GM18498 (cell line): ENCODE results near the gene STAG2.
"Not testable (repeated sequence)": the region's sequence is repeated elsewhere in the genome, so short reads cannot be mapped to it uniquely, and the experiment has no call there.

Experiments
- ATAC-seq: cut with Tn5 transposase; IDR thresholded peaks from one replicate; pipeline ENCODE4 v1.9.1; 2021; ENCODE audit warnings: mild to moderate bottlenecking, moderate library complexity; ENCODE audit not compliant: unreplicated experiment

The STAG2 gene

DNA sequence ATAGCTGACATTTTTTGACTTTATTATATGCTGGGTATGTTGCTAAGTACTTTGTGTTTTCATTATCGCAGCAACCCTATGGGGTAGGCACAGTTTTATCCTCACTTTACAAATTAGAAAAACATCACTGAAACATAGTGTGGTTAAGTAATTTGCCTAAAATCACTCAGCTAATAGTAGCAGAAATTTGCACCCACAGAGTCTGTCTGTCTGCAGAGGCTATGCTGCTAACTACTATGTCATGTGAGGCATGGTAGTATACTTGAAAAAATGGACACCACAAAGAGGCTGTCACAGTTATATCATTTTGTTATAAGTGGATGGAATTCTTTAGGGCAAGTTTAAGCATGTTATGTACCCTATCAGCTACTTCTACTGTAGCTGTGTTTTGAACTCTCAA lies 69.0 kb downstream of the STAG2 start:
- peak; percentile 94 for ATAC-seq

DNA sequence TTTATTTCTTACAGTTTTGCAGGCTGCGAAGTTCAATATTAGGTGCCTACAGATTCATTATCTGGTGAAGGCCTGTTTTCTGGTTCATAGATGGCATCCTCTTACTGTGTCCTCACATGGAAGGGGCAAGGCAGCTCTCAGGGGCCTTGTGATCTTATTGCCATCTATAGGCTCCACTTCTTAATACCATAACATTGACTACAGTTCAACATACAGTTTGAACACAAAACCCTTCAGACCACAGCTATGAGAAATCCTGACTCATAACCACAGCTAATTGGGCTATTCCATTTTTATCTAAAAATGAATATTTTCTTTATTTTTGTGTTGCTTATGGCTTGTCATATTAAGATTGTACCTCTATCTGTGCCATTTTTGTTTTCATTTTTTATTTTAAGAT lies 72.3 kb downstream of the STAG2 start:
- no peak for ATAC-seq

DNA sequence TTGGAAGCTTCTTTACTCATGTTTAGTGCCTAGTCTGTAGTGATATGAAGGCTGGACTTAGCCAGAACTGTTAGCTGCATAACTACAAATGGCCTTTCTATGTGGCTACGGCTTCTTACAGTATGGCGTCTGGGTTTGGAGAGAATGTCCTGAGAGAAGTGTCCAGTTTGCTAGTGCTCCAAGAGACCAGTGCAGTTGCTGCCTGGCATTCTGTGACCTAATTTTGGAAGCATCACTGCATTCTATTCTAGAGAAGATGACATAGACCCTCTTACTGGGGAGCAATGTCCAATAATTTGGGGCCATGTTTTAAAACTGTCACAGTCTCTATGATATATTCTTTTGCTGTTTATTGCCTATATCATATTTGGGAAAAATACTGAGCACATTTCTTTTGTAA lies 74.2 kb downstream of the STAG2 start:
- ATAC-seq = no peak

DNA sequence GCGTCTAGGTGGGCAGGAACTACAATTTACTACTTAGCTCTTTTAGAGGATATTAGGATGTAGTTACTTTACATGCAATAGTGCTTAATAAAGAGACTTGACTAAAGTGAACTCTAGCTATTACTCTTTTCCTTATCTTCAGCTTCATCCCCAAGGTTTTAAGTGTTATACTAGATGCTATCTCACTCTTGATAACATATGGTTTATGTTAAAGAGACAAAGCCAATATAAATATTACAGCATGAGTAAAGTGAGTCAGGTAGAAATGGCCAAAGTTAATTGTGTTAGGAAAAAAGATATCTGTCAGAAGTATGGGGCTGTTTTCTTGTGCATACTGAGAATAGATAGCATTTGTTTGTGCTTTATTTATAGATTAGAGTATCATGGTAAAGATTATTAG lies 80.5 kb downstream of the STAG2 start:
- ATAC-seq = no peak

DNA sequence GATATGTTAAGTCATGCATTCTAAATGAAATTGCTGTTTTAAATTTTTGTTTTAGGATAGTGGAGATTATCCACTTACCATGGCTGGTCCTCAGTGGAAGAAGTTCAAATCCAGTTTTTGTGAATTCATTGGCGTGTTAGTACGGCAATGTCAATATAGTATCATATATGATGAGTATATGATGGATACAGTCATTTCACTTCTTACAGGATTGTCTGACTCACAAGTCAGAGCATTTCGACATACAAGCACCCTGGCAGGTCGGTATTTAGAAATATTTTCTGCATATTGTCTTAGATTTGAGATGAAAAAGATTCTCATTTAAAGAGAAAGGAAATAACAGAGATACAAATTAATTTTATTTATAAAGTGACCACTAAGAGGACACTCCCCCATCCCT lies 83.6 kb downstream of the STAG2 start:
- ATAC-seq = no peak

DNA sequence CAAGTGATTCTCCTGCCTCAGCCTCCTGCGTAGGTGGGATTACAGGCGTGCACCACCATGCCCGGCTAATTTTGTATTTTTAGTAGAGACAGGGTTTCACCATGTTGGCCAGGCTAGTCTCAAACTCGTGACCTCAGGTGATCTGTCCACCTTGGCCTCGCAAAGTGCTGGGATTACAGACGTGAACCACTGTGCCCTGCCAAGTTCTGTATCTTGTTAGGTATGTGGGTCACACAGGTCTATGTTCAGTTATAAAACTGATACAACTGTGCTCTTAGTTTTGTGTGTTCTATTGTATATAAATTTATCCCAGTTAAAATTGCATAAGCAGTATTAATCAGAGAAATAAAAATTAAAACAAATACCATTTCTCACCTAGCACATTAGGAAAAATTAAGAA lies 122.9 kb downstream of the STAG2 start:
- not testable (repeated sequence) for ATAC-seq

- ATAC-seq = no peak
These were observed 123.6 kb downstream of the STAG2 start for GRCh38 chrX:124085063-124085462.

- ATAC-seq = no peak
These were observed 124.9 kb downstream of the STAG2 start for GRCh38 chrX:124086411-124086810.

GRCh38 chrX:124087000-124087746 lies 125.7 kb downstream of the STAG2 start:
- ATAC-seq = no peak

DNA sequence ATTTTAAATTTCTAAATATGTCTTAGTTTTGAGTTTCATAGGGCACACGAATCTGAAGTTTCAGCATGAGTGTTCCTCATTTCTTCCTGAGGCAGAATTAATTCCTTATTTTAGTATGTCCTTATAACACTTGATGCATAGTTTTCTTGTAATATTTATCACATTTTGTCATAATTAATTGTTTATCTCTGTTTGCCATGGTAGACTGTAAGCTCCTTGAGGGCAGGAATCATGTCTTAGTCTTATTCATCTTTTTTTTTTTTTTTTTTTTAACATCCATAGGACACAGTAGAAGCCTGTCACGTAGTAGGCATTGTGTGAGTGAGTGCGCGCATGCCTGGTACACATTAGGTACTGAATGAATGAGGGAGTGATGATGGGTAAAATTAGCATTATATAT lies 131.7 kb downstream of the STAG2 start:
- no peak for ATAC-seq

- ATAC-seq = no peak
These were observed 135.6 kb downstream of the STAG2 start for GRCh38 chrX:124097116-124097515.

- no peak for ATAC-seq
These were observed 136.6 kb downstream of the STAG2 start for GRCh38 chrX:124098089-124098488.

- no peak for ATAC-seq
These were observed 142.5 kb downstream of the STAG2 start for GRCh38 chrX:124103966-124104365.

- ATAC-seq = not testable (repeated sequence)
These were observed 143.0 kb downstream of the STAG2 start for GRCh38 chrX:124104512-124104911.

GRCh38 chrX:124113621-124114600 lies 152.4 kb downstream of the STAG2 start:
- ATAC-seq = no peak

- ATAC-seq = no peak
These were observed 155.8 kb downstream of the STAG2 start for GRCh38 chrX:124117325-124117724.

- ATAC-seq = no peak
These were observed 164.0 kb downstream of the STAG2 start for GRCh38 chrX:124125471-124125870.

DNA sequence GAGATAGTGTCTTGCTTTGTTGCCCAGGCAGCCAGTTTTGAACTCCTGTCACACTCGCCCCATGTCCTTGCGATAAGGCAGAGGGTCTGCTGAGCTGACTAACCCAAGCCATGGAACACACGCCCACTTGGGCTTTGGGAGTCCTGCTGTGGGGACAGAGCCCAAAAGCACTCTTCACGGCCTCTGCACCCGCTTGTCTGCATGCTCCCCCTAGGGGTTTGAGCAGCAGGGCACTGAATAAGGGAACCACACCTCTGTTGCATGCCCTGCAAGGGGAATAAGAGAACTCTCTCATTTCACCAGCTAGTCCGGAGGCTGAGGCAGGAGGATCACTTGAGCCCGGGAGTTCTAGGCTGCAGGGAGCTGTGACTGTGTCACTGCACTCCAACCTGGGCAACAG lies 166.0 kb downstream of the STAG2 start:
- ATAC-seq = no peak

- not testable (repeated sequence) for ATAC-seq
These were observed 170.9 kb downstream of the STAG2 start for GRCh38 chrX:124132437-124132836.

GRCh38 chrX:124145749-124146148 lies 184.2 kb downstream of the STAG2 start:
- ATAC-seq = no peak

GRCh38 chrX:124151195-124151594 lies 189.7 kb downstream of the STAG2 start:
- no peak for ATAC-seq
